Brain microvascular endothelial cell (primary cell): Measurements from ENCODE around the gene YPEL5.

ENCODE experiments used
- DNase-seq: peaks from one replicate; pipeline ENCODE4 v3.0.0-alpha.2; 2020
- H3K27ac ChIP-seq: fragments of 250-450 bp; sonication (Bioruptor Pico); 2 replicates; pipeline ENCODE4 v1.5.1; 2020; ENCODE audit warnings: mild to moderate bottlenecking, moderate library complexity
- H3K27me3 ChIP-seq: fragments of 250-450 bp; sonication (Bioruptor Pico); replicated peaks from 2 replicates; pipeline ENCODE4 v1.5.1; 2020; ENCODE audit warnings: mild to moderate bottlenecking
- H3K36me3 ChIP-seq: fragments of 250-450 bp; sonication (Bioruptor Pico); replicated peaks from 2 replicates; pipeline ENCODE4 v1.5.1; 2020; ENCODE audit warnings: mild to moderate bottlenecking
- H3K4me3 ChIP-seq: 2 replicates; pipeline ENCODE4 v1.5.1; 2011; ENCODE audit warnings: low read depth, mild to moderate bottlenecking, control low read depth, low read length, moderate library complexity
- CTCF ChIP-seq: IDR thresholded peaks from 2 replicates; pipeline ENCODE4 v1.5.1; 2011; ENCODE audit warnings: low read depth, mild to moderate bottlenecking, moderate library complexity, low read length, control low read depth, inconsistent platforms; ENCODE audit errors: missing control alignments
- in situ Hi-C: cut with HindIII; loops from 2 replicates; pipeline ENCODE4 v1.10.0; 2017; ENCODE audit warnings: low sequenced_read_pairs, low pct_ligation_motif_present

YPEL5 gene

GRCh38 chr2:30195016-30195415 lies 48.2 kb downstream of the YPEL5 start:
- no peak for DNase-seq
- in situ Hi-C loops = no loop called here
- no peaks in the 10 kb centered on the region for H3K27me3 ChIP-seq
- H3K36me3 ChIP-seq = no peaks in the 10 kb centered on the region
- no peak overlapping the region for H3K27ac ChIP-seq
- H3K4me3 ChIP-seq = no peak overlapping the region
- no peak for TF ChIP-seq CTCF

- DNase-seq = no peak
- peak; percentile 20 for TF ChIP-seq CTCF
- in situ Hi-C loops = no loop called here
Observed at GRCh38 chr2:30197570-30198192, 50.9 kb downstream of the YPEL5 start.

GRCh38 chr2:30201990-30202389 lies 55.2 kb downstream of the YPEL5 start:
- Histone ChIP-seq H3K36me3 (no peaks in the 10 kb centered on the region), H3K27me3 (no peaks in the 10 kb centered on the region), H3K4me3 (no peak overlapping the region), H3K27ac (no peak overlapping the region)
- in situ Hi-C loops = no loop called here
- TF ChIP-seq CTCF = no peak
- DNase-seq = no peak

More at GRCh38 chr2:30197570-30198192, 50.9 kb downstream of the YPEL5 start:
- Histone ChIP-seq H3K27ac (no peak overlapping the region), H3K27me3 (no peaks in the 10 kb centered on the region), H3K36me3 (no peaks in the 10 kb centered on the region), H3K4me3 (no peak overlapping the region)

DNA sequence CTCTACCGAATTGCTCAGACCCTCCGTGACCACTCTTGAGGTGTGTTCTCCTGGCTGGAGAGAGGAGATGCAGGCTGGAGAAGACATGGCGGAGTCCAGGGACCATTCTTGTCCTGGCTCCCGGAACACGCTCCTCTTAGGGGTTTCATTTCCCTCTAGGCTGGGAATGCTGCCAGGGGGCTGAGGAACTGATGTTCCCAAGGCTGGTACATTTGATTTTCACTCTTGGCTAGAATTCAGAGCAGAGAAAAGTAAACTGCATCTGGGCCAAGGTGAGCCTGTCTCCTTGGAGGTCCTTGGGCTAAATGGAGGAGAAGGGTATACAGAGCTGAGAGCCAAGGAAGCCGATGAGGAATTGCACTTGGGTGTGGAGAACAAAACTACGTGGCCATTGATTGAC lies 56.3 kb downstream of the YPEL5 start:
- TF ChIP-seq CTCF = no peak
- no peaks in the 10 kb centered on the region for H3K27me3 ChIP-seq
- no peak overlapping the region for H3K4me3 ChIP-seq
- in situ Hi-C loops = no loop called here
- H3K36me3 ChIP-seq = no peaks in the 10 kb centered on the region
- no peak for DNase-seq
- no peak overlapping the region for H3K27ac ChIP-seq

DNA sequence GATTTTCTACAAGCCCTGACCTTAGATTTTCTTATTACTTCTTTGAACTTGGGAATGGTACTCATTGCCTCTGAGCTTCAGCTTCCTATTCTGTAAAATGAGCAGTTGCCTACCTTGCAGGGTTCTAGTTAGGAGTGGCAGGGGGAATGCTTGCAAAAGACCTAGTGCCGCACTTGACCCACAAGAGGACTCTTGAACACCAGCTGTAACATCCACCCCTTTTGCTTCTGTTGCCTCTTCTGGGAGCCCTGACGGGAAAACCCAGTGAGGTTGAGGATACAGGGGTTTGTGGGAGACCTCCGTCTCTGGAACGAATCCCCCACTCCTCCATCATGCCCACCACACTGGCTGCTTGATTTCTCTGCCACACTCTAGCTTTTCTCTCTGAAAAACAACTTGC lies 57.5 kb downstream of the YPEL5 start:
- DNase-seq = no peak
- no peak overlapping the region for H3K27ac ChIP-seq
- H3K4me3 ChIP-seq = no peak overlapping the region
- no peak for TF ChIP-seq CTCF
- in situ Hi-C loops = no loop called here
- no peaks in the 10 kb centered on the region for H3K36me3 ChIP-seq
- no peaks in the 10 kb centered on the region for H3K27me3 ChIP-seq

GRCh38 chr2:30205456-30205855 lies 58.6 kb downstream of the YPEL5 start:
- Histone ChIP-seq H3K36me3 (no peaks in the 10 kb centered on the region), H3K27ac (no peak overlapping the region), H3K4me3 (no peak overlapping the region), H3K27me3 (no peaks in the 10 kb centered on the region)
- in situ Hi-C loops = no loop called here
- TF ChIP-seq CTCF = no peak
- DNase-seq = no peak
